SK-N-SH treated with all-trans-retinoic acid at 6 μM for 48 hours (cell line): ENCODE data around the gene CDK7.

Source experiments
- ATAC-seq: fragments of 200-7000 bp; cut with Tn5 transposase; 3 replicates; pipeline ENCODE4 v1.9.1; 2020; ENCODE audit warnings: mild to moderate bottlenecking, moderate library complexity
- ARNTL ChIP-seq: fragments of 450-650 bp; formaldehyde crosslinking; IDR thresholded peaks from 2 replicates; pipeline ENCODE4 v1.5.0; 2020; ENCODE audit warnings: low read depth, mild to moderate bottlenecking, moderate library complexity, borderline replicate concordance
- CREB5 ChIP-seq: fragments of 250-450 bp; sonication (Bioruptor Pico); IDR thresholded peaks from 2 replicates; pipeline ENCODE4 v1.5.1; 2020; ENCODE audit warnings: low read depth, mild to moderate bottlenecking, moderate library complexity
- CSDC2 ChIP-seq: fragments of 250-450 bp; sonication (Bioruptor Pico); IDR thresholded peaks from 2 replicates; pipeline ENCODE4 v1.5.0; 2020; ENCODE audit warnings: mild to moderate bottlenecking, moderate library complexity
- ESRRG ChIP-seq: fragments of 250-450 bp; sonication (Bioruptor Pico); IDR thresholded peaks from 2 replicates; pipeline ENCODE4 v1.6.1; 2021; ENCODE audit warnings: mild to moderate bottlenecking
- GLIS3 ChIP-seq: fragments of 250-450 bp; sonication (Bioruptor Pico); IDR thresholded peaks from 2 replicates; pipeline ENCODE4 v1.5.0; 2020; ENCODE audit warnings: mild to moderate bottlenecking, moderate library complexity
- ISL1 ChIP-seq: fragments of 250-450 bp; sonication (Bioruptor Pico); IDR thresholded peaks from 2 replicates; pipeline ENCODE4 v2.1.2; 2022; ENCODE audit warnings: mild to moderate bottlenecking, moderate library complexity
- OSR1 ChIP-seq: fragments of 250-450 bp; sonication (Bioruptor Pico); IDR thresholded peaks from 2 replicates; pipeline ENCODE4 v1.8.0; 2022; ENCODE audit warnings: moderate library complexity, mild to moderate bottlenecking, inconsistent platforms
- PATZ1 ChIP-seq: fragments of 250-450 bp; sonication (Bioruptor Pico); IDR thresholded peaks from 2 replicates; pipeline ENCODE4 v1.8.0; 2020; ENCODE audit warnings: mild to moderate bottlenecking, moderate library complexity, borderline replicate concordance
- PPARA ChIP-seq: fragments of 250-450 bp; sonication (Bioruptor Pico); IDR thresholded peaks from 2 replicates; pipeline ENCODE4 v1.5.0; 2020; ENCODE audit warnings: mild to moderate bottlenecking, borderline replicate concordance
- RARB ChIP-seq: fragments of 250-450 bp; sonication (Bioruptor Pico); IDR thresholded peaks from 2 replicates; pipeline ENCODE4 v1.8.0; 2021; ENCODE audit warnings: mild to moderate bottlenecking, moderate library complexity
- SNAI2 ChIP-seq: fragments of 250-450 bp; sonication (Bioruptor Pico); IDR thresholded peaks from 2 replicates; pipeline ENCODE4 v1.5.0; 2020; ENCODE audit warnings: mild to moderate bottlenecking, moderate library complexity
- TCF4 ChIP-seq: fragments of 250-450 bp; sonication (Bioruptor Pico); IDR thresholded peaks from 2 replicates; pipeline ENCODE4 v1.8.0; 2021; ENCODE audit warnings: mild to moderate bottlenecking, moderate library complexity, borderline replicate concordance
- TOX ChIP-seq: fragments of 250-450 bp; sonication (Bioruptor Pico); IDR thresholded peaks from 2 replicates; pipeline ENCODE4 v1.8.0; 2021; ENCODE audit warnings: mild to moderate bottlenecking, moderate library complexity, borderline replicate concordance
- ZC3H10 ChIP-seq: fragments of 250-450 bp; sonication (Bioruptor Pico); IDR thresholded peaks from 2 replicates; pipeline ENCODE4 v1.5.1; 2021; ENCODE audit warnings: mild to moderate bottlenecking, moderate library complexity
- ZFP30 ChIP-seq: fragments of 450-650 bp; formaldehyde crosslinking; IDR thresholded peaks from 2 replicates; pipeline ENCODE4 v1.5.0; 2022; ENCODE audit warnings: mild to moderate bottlenecking, moderate library complexity
- ZNF565 ChIP-seq: fragments of 450-650 bp; formaldehyde crosslinking; conservative IDR thresholded peaks from 2 replicates; pipeline ENCODE4 v1.5.0; 2020; ENCODE audit warnings: low read depth, mild to moderate bottlenecking, moderate library complexity
- ZNF70 ChIP-seq: fragments of 450-650 bp; formaldehyde crosslinking; IDR thresholded peaks from 2 replicates; pipeline ENCODE4 v1.5.0; 2020; ENCODE audit warnings: mild to moderate bottlenecking, moderate library complexity
- ZNF8 ChIP-seq: fragments of 450-650 bp; formaldehyde crosslinking; IDR thresholded peaks from 2 replicates; pipeline ENCODE4 v1.5.0; 2020; ENCODE audit warnings: mild to moderate bottlenecking, moderate library complexity
- TF ChIP-seq, protein P1 (sequence below): fragments of 250-450 bp; sonication (Bioruptor Pico); IDR thresholded peaks from 2 replicates; pipeline ENCODE4 v1.8.0; 2021; ENCODE audit warnings: low read depth, mild to moderate bottlenecking, moderate library complexity, borderline replicate concordance
- TF ChIP-seq, protein P2 (sequence below): fragments of 250-450 bp; sonication (Bioruptor Pico); IDR thresholded peaks from 2 replicates; pipeline ENCODE4 v1.5.1; 2021; ENCODE audit warnings: mild to moderate bottlenecking, moderate library complexity
- TF ChIP-seq, protein P3 (sequence below): fragments of 250-450 bp; sonication (Bioruptor Pico); IDR thresholded peaks from 2 replicates; pipeline ENCODE4 v1.5.0; 2020; ENCODE audit warnings: mild to moderate bottlenecking, moderate library complexity

CDK7 gene

DNA sequence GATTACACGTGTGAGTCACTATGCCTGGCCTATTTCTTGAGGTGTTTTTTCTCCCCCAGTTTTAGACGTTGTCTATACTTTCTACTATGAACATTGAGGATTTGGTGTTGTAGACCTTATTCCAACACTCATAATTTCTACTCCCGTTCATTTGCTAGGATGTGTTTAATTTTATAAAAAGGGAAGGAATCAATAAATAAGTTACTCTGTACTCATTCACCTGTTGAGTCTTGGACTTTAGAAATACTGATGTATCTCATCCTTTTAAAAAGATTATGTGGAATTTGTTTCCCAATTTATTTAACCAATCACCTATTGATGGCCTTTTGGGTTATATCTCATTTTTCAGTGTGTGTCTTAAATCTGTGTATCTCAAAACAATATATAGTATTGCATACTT, 3.2 kb downstream of the CDK7 start:
- ATAC-seq: no peak
- TF ChIP-seq ZNF565 (CRISPR knock-in tag) (no peak), TOX (CRISPR knock-in tag) (no peak), ZNF70 (CRISPR knock-in tag) (no peak), ARNTL (CRISPR knock-in tag) (no peak), PPARA (CRISPR knock-in tag) (no peak), PATZ1 (CRISPR knock-in tag) (no peak), GLIS3 (CRISPR knock-in tag) (no peak), ESRRG (CRISPR knock-in tag) (no peak), CSDC2 (CRISPR knock-in tag) (no peak), ZC3H10 (CRISPR knock-in tag) (no peak), RARB (CRISPR knock-in tag) (no peak), TCF4 (CRISPR knock-in tag) (no peak), SNAI2 (no peak)
- TF ChIP-seq, protein P1, sequence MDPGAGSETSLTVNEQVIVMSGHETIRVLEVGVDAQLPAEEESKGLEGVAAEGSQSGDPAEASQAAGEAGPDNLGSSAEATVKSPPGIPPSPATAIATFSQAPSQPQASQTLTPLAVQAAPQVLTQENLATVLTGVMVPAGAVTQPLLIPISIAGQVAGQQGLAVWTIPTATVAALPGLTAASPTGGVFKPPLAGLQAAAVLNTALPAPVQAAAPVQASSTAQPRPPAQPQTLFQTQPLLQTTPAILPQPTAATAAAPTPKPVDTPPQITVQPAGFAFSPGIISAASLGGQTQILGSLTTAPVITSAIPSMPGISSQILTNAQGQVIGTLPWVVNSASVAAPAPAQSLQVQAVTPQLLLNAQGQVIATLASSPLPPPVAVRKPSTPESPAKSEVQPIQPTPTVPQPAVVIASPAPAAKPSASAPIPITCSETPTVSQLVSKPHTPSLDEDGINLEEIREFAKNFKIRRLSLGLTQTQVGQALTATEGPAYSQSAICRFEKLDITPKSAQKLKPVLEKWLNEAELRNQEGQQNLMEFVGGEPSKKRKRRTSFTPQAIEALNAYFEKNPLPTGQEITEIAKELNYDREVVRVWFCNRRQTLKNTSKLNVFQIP (CRISPR knock-in tag): no peak

DNA sequence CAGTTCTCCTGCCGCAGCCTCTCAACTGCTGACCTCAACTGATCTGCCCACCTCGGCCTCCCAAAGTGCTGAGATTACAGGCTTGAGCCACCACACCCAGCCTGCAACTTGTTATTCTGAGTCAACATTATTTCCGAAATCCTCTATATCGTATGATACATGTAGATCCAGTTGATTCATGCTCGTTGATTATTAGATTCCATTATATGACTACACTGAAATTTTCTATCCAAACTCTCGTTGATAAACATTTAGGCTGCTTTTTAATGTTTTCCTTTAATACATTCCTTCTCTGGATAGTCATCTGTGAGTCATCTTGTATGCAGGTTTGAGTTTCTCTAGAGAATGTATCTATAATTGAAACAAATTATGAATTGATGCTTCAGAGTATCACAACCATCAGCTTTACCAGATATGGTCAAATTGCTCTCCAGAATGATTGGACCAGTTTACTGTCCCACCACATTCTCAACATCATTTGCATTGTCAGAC, 4.1 kb downstream of the CDK7 start:
- peak; percentile 70 for ATAC-seq
- TF ChIP-seq ARNTL (CRISPR knock-in tag): no peak
- TF ChIP-seq OSR1 (CRISPR knock-in tag): no peak
- TF ChIP-seq ZFP30 (CRISPR knock-in tag): no peak
- no peak for TF ChIP-seq ZNF565 (CRISPR knock-in tag)
- peak; percentile 82 for TF ChIP-seq ISL1 (CRISPR knock-in tag)
- TF ChIP-seq, protein P1 (CRISPR knock-in tag): no peak
- no peak for TF ChIP-seq PATZ1 (CRISPR knock-in tag)
- no peak for TF ChIP-seq SNAI2
- no peak for TF ChIP-seq TOX (CRISPR knock-in tag)
- peak; percentile 49; the same call in 1 of the 2 replicates for TF ChIP-seq CREB5 (CRISPR knock-in tag)
- TF ChIP-seq RARB (CRISPR knock-in tag): no peak
- TF ChIP-seq ZNF8 (CRISPR knock-in tag): no peak
- TF ChIP-seq, protein P2, sequence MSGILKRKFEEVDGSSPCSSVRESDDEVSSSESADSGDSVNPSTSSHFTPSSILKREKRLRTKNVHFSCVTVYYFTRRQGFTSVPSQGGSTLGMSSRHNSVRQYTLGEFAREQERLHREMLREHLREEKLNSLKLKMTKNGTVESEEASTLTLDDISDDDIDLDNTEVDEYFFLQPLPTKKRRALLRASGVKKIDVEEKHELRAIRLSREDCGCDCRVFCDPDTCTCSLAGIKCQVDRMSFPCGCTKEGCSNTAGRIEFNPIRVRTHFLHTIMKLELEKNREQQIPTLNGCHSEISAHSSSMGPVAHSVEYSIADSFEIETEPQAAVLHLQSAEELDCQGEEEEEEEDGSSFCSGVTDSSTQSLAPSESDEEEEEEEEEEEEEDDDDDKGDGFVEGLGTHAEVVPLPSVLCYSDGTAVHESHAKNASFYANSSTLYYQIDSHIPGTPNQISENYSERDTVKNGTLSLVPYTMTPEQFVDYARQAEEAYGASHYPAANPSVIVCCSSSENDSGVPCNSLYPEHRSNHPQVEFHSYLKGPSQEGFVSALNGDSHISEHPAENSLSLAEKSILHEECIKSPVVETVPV (CRISPR knock-in tag): no peak
- TF ChIP-seq ZNF70 (CRISPR knock-in tag): no peak
- peak; percentile 70 for TF ChIP-seq ZC3H10 (CRISPR knock-in tag)
- TF ChIP-seq, protein P3, sequence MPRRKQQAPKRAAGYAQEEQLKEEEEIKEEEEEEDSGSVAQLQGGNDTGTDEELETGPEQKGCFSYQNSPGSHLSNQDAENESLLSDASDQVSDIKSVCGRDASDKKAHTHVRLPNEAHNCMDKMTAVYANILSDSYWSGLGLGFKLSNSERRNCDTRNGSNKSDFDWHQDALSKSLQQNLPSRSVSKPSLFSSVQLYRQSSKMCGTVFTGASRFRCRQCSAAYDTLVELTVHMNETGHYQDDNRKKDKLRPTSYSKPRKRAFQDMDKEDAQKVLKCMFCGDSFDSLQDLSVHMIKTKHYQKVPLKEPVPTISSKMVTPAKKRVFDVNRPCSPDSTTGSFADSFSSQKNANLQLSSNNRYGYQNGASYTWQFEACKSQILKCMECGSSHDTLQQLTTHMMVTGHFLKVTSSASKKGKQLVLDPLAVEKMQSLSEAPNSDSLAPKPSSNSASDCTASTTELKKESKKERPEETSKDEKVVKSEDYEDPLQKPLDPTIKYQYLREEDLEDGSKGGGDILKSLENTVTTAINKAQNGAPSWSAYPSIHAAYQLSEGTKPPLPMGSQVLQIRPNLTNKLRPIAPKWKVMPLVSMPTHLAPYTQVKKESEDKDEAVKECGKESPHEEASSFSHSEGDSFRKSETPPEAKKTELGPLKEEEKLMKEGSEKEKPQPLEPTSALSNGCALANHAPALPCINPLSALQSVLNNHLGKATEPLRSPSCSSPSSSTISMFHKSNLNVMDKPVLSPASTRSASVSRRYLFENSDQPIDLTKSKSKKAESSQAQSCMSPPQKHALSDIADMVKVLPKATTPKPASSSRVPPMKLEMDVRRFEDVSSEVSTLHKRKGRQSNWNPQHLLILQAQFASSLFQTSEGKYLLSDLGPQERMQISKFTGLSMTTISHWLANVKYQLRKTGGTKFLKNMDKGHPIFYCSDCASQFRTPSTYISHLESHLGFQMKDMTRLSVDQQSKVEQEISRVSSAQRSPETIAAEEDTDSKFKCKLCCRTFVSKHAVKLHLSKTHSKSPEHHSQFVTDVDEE (CRISPR knock-in tag): no peak
